Erythroblast (primary cell): ENCODE measurements around the gene SYT5.

ENCODE experiments used
- GATA1 ChIP-seq: IDR thresholded peaks from 2 replicates; pipeline ENCODE4 v1.6.1; 2011; ENCODE audit warnings: low read depth, mild to moderate bottlenecking, control low read depth, low read length, moderate library complexity
- POLR2A ChIP-seq: IDR thresholded peaks from 2 replicates; pipeline ENCODE4 v1.6.1; 2011; ENCODE audit warnings: mild to moderate bottlenecking, low read length

GRCh38 chr19:55179606-55180484 lies at the start of gene SYT5:
- TF ChIP-seq POLR2A = no peak
- TF ChIP-seq GATA1 = no peak
